HCT116 (cell line): Measurements from ENCODE around the gene RPL35. TPM values are rescaled to one million over a fixed set of nuclear protein-coding genes. Genes with fewer than 3 reads are reported as not detected.

Source experiments
- ATAC-seq: fragments of 200-7000 bp; cut with Tn5 transposase; 2 replicates; pipeline ENCODE4 v1.9.1; 2020; ENCODE audit warnings: mild to moderate bottlenecking, moderate library complexity
- BruUV-seq: library from RNA; stranded (reverse); fragments of 400-500 nt; replicated peaks from 2 replicates; lab custom pipeline; 2021; lab: Mats Ljungman, UMichigan
- CTCF ChIA-PET: fragments of 300-600 bp; sonication (Branson Sonifier 250); formaldehyde crosslinking; loops from one replicate; lab custom pipeline; 2021; ENCODE audit warnings: antibody characterized with exemption; lab: Charles Lee
- POLR2A ChIA-PET: fragments of 300-600, 350-600 bp; sonication (Branson Sonifier 250); formaldehyde crosslinking; loops from one replicate; lab custom pipeline; 2021; ENCODE audit warnings: antibody characterized with exemption; lab: Charles Lee
- RAD21 ChIA-PET, 2 experiments: fragments of 300-600 bp; sonication (Branson Sonifier 250); formaldehyde crosslinking; loops; one replicate each; lab custom pipeline; 2023; ENCODE audit warnings: low total read pairs in 2 of 2; ENCODE audit not compliant: uncharacterized antibody in 2 of 2, unreplicated experiment in 2 of 2, low non-redundant PET in 1 of 2; lab: Charles Lee
- DNase-seq: peaks from one replicate; pipeline ENCODE4 v3.0.0-alpha.2; 2010; ENCODE audit warnings: low read depth, low spot score
- H2AFZ ChIP-seq: fragments of 200-600 bp; shearing (Covaris generic), sonication (generic); 2 replicates; pipeline ENCODE4 v1.6.1; 2017; ENCODE audit warnings: low read depth, mixed run types, mixed read lengths, antibody characterized with exemption, low read length; ENCODE audit not compliant: poor library complexity, severe bottlenecking
- H3K27ac ChIP-seq: 2 replicates; pipeline ENCODE4 v1.5.1; 2012; ENCODE audit warnings: low read depth, low read length
- H3K27me3 ChIP-seq: fragments of 200-600 bp; sonication (generic); 2 replicates; pipeline ENCODE4 v1.6.1; 2016; ENCODE audit warnings: mixed run types, low read length, mixed read lengths; ENCODE audit not compliant: insufficient read depth
- H3K36me3 ChIP-seq, 2 experiments: fragments of 200-500 bp in 1 of 2; fragments of 200-600 bp in 1 of 2; sonication (Bioruptor generic) in 1 of 2; sonication (generic) in 1 of 2; 2 replicates each; pipeline versions ENCODE4 v1.5.1 to v1.6.1; 2014 to 2016; ENCODE audit warnings: low read length in 2 of 2, inconsistent platforms in 1 of 2, mixed read lengths in 1 of 2, mixed run types in 1 of 2; ENCODE audit not compliant: insufficient read depth in 2 of 2, control insufficient read depth in 1 of 2
- H3K4me1 ChIP-seq, 2 experiments: fragments of 200-600 bp in 1 of 2; sonication (generic) in 1 of 2; 2 replicates each; pipeline versions ENCODE4 v1.5.1 to v1.6.1; 2012 to 2017; ENCODE audit warnings: low read length in 2 of 2, inconsistent platforms in 1 of 2, mild to moderate bottlenecking in 1 of 2, mixed read lengths in 1 of 2, mixed run types in 1 of 2, moderate library complexity in 1 of 2; ENCODE audit not compliant: insufficient read depth in 2 of 2, control insufficient read depth in 1 of 2
- H3K4me2 ChIP-seq: fragments of 200-600 bp; sonication (generic); 2 replicates; pipeline ENCODE4 v1.6.1; 2017; ENCODE audit warnings: mixed run types, low read length, mixed read lengths
- H3K4me3 ChIP-seq, 2 experiments: fragments of 200-600 bp in 1 of 2; sonication (generic) in 1 of 2; replicated peaks in 1 of 2; 2 replicates each; pipeline ENCODE4 v1.5.1; 2011 to 2016; ENCODE audit warnings: low read length in 2 of 2, control low read depth in 1 of 2, low read depth in 1 of 2, mild to moderate bottlenecking in 1 of 2, mixed read lengths in 1 of 2, mixed run types in 1 of 2
- H3K79me2 ChIP-seq: fragments of 200-600 bp; sonication (generic); 2 replicates; pipeline ENCODE4 v1.6.1; 2017; ENCODE audit warnings: mild to moderate bottlenecking, mixed run types, low read length, moderate library complexity, mixed read lengths; ENCODE audit not compliant: insufficient read depth
- H3K9ac ChIP-seq: fragments of 200-600 bp; sonication (generic); 2 replicates; pipeline ENCODE4 v1.6.1; 2016; ENCODE audit warnings: low read length, mixed read lengths
- H3K9me2 ChIP-seq: fragments of 200-600 bp; sonication (generic), shearing (Covaris generic); 2 replicates; pipeline ENCODE4 v1.6.1; 2017; ENCODE audit warnings: mixed run types, mild to moderate bottlenecking, moderate library complexity; ENCODE audit not compliant: insufficient read depth
- H3K9me3 ChIP-seq, 2 experiments: fragments of 200-500 bp in 1 of 2; fragments of 200-600 bp in 1 of 2; sonication (Bioruptor generic) in 1 of 2; sonication (generic) in 1 of 2; 2 replicates each; pipeline ENCODE4 v1.6.1; 2014 to 2017; ENCODE audit warnings: low read length in 2 of 2, mixed read lengths in 2 of 2, inconsistent platforms in 1 of 2, low read depth in 1 of 2, mild to moderate bottlenecking in 1 of 2, mixed run types in 1 of 2, moderate library complexity in 1 of 2; ENCODE audit not compliant: control insufficient read depth in 1 of 2, insufficient read depth in 1 of 2
- H4K20me1 ChIP-seq: fragments of 200-600 bp; sonication (generic), shearing (Covaris generic); 2 replicates; pipeline ENCODE4 v1.6.1; 2017; ENCODE audit warnings: mixed run types, mild to moderate bottlenecking, moderate library complexity; ENCODE audit not compliant: insufficient read depth
- CBX3 ChIP-seq: IDR thresholded peaks from 2 replicates; pipeline ENCODE4 v1.6.1; 2012; ENCODE audit warnings: low read depth
- ELF1 ChIP-seq: IDR thresholded peaks from 2 replicates; pipeline ENCODE4 v1.6.1; 2012; ENCODE audit warnings: low read depth, borderline replicate concordance
- FOSL1 ChIP-seq: IDR thresholded peaks from 2 replicates; pipeline ENCODE4 v1.6.1; 2012; ENCODE audit warnings: low read depth
- MAX ChIP-seq: IDR thresholded peaks from 2 replicates; pipeline ENCODE4 v1.6.1; 2012
- REST ChIP-seq: IDR thresholded peaks from 2 replicates; pipeline ENCODE4 v1.6.1; 2012; ENCODE audit warnings: low read depth
- SIN3A ChIP-seq: IDR thresholded peaks from 2 replicates; pipeline ENCODE4 v1.6.1; 2012; ENCODE audit warnings: low read depth
- SRF ChIP-seq: IDR thresholded peaks from 2 replicates; pipeline ENCODE4 v1.6.1; 2012; ENCODE audit warnings: low read depth
- ZNF274 ChIP-seq: fragments of 200-500 bp; sonication (Bioruptor generic); IDR thresholded peaks from 2 replicates; pipeline ENCODE4 v1.6.1; 2014; ENCODE audit warnings: mild to moderate bottlenecking, low read depth, low read length, inconsistent platforms
- intact Hi-C: fragments of 100-400 bp; cut with micrococcal nuclease; formaldehyde crosslinking; loops from 2 replicates; pipeline ENCODE4 v1.10.0; 2022
- total RNA-seq: library from RNA; stranded (reverse); gene quantifications from one replicate; pipeline ENCODE4 v1.2.1, GENCODE V29; 2021; ENCODE audit not compliant: unreplicated experiment
- TF ChIP-seq, protein P1 (sequence below): IDR thresholded peaks from 2 replicates; pipeline ENCODE4 v1.6.1; 2012

The RPL35 gene
- total RNA-seq, 1 experiment from 2014 or later: 1,754 TPM

DNA sequence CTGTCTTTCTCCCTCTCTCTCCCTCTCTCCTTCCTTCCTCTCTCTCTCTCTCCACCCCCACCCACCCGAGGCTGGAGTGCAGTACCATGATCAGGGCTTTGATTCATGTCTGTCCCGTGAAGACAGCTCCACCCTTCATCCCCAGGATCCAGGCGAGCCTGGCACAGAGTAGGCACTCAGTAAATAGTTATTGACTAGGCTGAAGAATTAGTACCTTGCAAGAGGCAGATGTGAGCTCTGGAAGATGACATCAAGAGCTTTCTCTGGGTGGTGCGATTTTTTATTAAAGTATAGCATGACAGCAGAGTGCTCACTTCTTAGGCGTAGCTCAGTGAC lies 32.5 kb downstream of the RPL35 start (continued):
- TF ChIP-seq CBX3 (no peak), ZNF274 (no peak), FOSL1 (no peak), SRF (no peak)

GRCh38 chr9:124828489-124829333 lies 33.0 kb downstream of the RPL35 start:
- Histone ChIP-seq H3K27ac (no peak overlapping the region), H3K9ac (no peak overlapping the region), H3K9me2 (no peaks in the 10 kb centered on the region), H3K36me3 (no peaks in the 10 kb centered on the region), H3K27me3 (no peaks in the 10 kb centered on the region), H3K4me1 (peaks cover 14 to 23% of the 10 kb centered on the region in 2 experiments), H2AFZ (peak overlapping the region; percentile 75), H3K4me3 (no peak overlapping the region), H3K4me2 (peak overlapping the region; percentile 36; the same call in 1 of the 2 replicates), H3K79me2 (no peaks in the 10 kb centered on the region), H4K20me1 (no peaks in the 10 kb centered on the region), H3K9me3 (no peaks in the 10 kb centered on the region)
- POLR2A ChIA-PET: interaction anchor here (0.6 to 0.9 kb wide), 2 partner anchors 10 to 12 kb away, joined by 3 read pairs; no protein-coding TSS in a partner anchor
- intact Hi-C loops: no loop called here
- RAD21 ChIA-PET: no interaction called here
- ATAC-seq (no peak), DNase-seq (no peak)
- no TSS peak for BruUV-seq
- TF ChIP-seq, protein P1, sequence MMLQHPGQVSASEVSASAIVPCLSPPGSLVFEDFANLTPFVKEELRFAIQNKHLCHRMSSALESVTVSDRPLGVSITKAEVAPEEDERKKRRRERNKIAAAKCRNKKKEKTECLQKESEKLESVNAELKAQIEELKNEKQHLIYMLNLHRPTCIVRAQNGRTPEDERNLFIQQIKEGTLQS: no peak
- TF ChIP-seq SIN3A (no peak), MAX (no peak), ELF1 (no peak), SRF (no peak), REST (no peak)
- CTCF ChIA-PET: interaction anchor here (1.4 to 2.5 kb wide), 2 partner anchors 12 to 24 kb away, joined by 4 to 10 read pairs; partner anchors contain the start of gene WDR38
